ENCODE results near the gene RASGRF1. TPM values are rescaled to one million over a fixed set of nuclear protein-coding genes. Genes with fewer than 3 reads are reported as not detected.

Gene RASGRF1
- total RNA-seq, 6 experiments from 2014 or later, result 0.29 TPM; not detected in 5

DNA sequence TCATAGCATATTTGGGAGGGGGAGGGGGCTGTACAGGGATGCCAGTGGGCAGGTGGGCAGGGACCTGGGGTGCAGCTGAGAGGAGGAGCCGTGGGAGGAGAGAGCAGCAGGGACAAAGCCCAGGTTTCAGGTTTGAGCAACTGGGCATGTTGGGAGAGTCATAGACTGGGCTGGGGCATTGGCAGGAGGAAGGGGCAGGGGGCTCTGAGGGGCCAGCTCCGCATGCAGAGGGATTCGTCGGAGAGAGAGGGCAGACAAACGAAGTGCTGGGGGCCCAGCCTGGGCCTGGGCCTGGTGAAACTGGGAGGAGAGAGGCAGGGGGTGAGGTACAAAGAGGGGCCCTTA is 25.2 kb downstream of the RASGRF1 start:
- DNase-seq, result no peak
- H3K36me3 ChIP-seq, result no peaks in the 10 kb centered on the region
- no peaks in the 10 kb centered on the region for H3K27me3 ChIP-seq
- H3K9me3 ChIP-seq, result no peaks in the 10 kb centered on the region
- WGBS (ENCODE audit: insufficient coverage, low coverage, low lambda C conversion rate, missing lambda C conversion rate), result 33% methylated on average over 1 of the region's 5 CpGs
- TF ChIP-seq POLR2A (IDR thresholded peaks at IDR 0.05), result no peak
- TF ChIP-seq, protein P1, sequence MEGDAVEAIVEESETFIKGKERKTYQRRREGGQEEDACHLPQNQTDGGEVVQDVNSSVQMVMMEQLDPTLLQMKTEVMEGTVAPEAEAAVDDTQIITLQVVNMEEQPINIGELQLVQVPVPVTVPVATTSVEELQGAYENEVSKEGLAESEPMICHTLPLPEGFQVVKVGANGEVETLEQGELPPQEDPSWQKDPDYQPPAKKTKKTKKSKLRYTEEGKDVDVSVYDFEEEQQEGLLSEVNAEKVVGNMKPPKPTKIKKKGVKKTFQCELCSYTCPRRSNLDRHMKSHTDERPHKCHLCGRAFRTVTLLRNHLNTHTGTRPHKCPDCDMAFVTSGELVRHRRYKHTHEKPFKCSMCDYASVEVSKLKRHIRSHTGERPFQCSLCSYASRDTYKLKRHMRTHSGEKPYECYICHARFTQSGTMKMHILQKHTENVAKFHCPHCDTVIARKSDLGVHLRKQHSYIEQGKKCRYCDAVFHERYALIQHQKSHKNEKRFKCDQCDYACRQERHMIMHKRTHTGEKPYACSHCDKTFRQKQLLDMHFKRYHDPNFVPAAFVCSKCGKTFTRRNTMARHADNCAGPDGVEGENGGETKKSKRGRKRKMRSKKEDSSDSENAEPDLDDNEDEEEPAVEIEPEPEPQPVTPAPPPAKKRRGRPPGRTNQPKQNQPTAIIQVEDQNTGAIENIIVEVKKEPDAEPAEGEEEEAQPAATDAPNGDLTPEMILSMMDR (IDR thresholded peaks at IDR 0.05), result no peak
- ATAC-seq, result no peak
- H3K27ac ChIP-seq, result no peak overlapping the region
- intact Hi-C loops (cut with DNase I), result no loop called here
- no peak overlapping the region for H3K4me3 ChIP-seq
- peaks cover 0 to 16% (median 0%) of the 10 kb centered on the region in 4 donors for H3K4me1 ChIP-seq

DNA sequence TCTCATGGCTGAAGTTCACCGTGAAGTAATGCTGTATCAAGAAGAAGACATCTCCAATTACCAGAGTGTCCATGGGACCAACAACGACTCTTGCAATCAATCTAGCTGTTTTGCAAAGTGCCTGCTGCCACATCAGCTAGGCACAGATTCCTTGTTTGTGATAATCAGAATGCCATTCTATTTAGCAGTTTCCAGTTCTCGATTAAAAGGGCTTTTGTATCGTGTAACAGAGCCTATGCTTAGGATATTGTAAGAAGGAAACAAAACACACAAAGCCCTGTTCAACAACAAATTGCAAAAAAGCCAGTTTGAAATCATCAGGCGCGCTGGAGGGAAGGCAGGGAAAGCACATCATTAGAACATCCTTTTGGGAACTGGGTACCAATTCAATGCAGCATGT is 26.1 kb downstream of the RASGRF1 start:
- no peak overlapping the region for H3K27ac ChIP-seq
- no peaks in the 10 kb centered on the region for H3K36me3 ChIP-seq
- peaks cover 0 to 16% (median 0%) of the 10 kb centered on the region in 4 donors for H3K4me1 ChIP-seq
- H3K4me3 ChIP-seq, result no peak overlapping the region
- intact Hi-C loops (cut with DNase I), result no loop called here
- TF ChIP-seq POLR2A (IDR thresholded peaks at IDR 0.05), result no peak
- TF ChIP-seq, protein P1 (IDR thresholded peaks at IDR 0.05), result no peak
- ATAC-seq (no peak), DNase-seq (no peak)
- no peaks in the 10 kb centered on the region for H3K27me3 ChIP-seq
- 78% methylated on average over 6 of the region's 6 CpGs for WGBS (ENCODE audit: insufficient coverage, low coverage, low lambda C conversion rate, missing lambda C conversion rate)
- H3K9me3 ChIP-seq, result no peaks in the 10 kb centered on the region

DNA sequence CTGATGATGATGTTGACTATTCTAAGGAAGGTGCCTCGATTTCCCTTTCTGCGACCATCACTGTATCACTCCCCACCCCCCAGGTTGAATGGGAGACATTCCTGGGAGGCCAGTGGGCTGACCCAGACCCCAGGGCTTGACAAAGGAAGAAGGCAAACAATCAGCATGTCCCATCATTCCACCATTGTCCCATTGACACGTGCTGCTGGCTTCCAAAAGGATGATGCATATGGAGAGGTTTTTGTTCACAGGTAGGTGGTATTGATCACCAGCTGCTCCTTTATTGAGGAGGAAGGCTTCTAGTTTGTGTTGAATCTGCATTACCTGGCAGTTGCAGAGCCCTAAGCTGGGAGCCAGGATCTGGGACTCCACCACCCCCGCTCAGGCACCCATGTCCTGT is 30.4 kb downstream of the RASGRF1 start:
- intact Hi-C loops (cut with DNase I), result no loop called here
- Histone ChIP-seq H3K4me1 (no peaks in the 10 kb centered on the region), H3K36me3 (no peaks in the 10 kb centered on the region), H3K27ac (no peak overlapping the region), H3K9me3 (no peaks in the 10 kb centered on the region), H3K27me3 (no peaks in the 10 kb centered on the region), H3K4me3 (no peak overlapping the region)
- WGBS (ENCODE audit: insufficient coverage, low coverage, low lambda C conversion rate, missing lambda C conversion rate), result 85% methylated on average over 3 of the region's 4 CpGs
- no peak for TF ChIP-seq POLR2A (IDR thresholded peaks at IDR 0.05)
- TF ChIP-seq, protein P1 (IDR thresholded peaks at IDR 0.05), result no peak
- DNase-seq (no peak), ATAC-seq (no peak)

DNA sequence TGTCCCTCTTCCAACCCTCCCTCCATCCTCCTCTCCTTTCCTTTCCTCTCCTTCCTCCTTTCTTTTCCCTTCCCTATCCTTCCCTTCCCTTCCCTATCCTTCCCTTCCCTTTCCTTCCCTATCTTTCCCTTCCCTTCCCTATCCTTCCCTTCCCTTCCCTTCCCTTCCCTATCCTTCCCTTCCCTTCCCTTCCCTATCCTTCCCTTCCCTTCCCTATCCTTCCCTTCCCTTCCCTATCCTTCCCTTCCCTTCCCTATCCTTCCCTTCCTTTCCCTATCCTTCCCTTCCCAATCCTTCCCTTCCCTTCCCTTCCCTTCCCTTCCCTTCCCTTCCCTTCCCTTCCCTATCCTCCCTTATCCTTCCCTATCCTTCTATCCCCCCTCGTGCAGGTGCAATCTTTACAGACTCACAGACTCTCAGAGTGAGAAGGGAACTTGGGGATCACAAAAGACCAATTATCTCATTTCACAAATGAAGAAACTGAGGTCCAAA is 31.5 kb downstream of the RASGRF1 start:
- intact Hi-C loops (cut with DNase I), result no loop called here
- DNase-seq, result no peak
- no peak for ATAC-seq
- Histone ChIP-seq H3K27me3 (no peaks in the 10 kb centered on the region), H3K9me3 (no peaks in the 10 kb centered on the region), H3K36me3 (no peaks in the 10 kb centered on the region), H3K4me3 (no peak overlapping the region), H3K27ac (no peak overlapping the region), H3K4me1 (no peaks in the 10 kb centered on the region)
- WGBS (ENCODE audit: insufficient coverage, low coverage, low lambda C conversion rate, missing lambda C conversion rate), result 38% methylated on average over 1 of the region's 1 CpG
- TF ChIP-seq, protein P1 (IDR thresholded peaks at IDR 0.05), result no peak
- no peak for TF ChIP-seq POLR2A (IDR thresholded peaks at IDR 0.05)
